Body of pancreas (tissue), 4 donors: ENCODE results near the gene FBXL20. TPM values are rescaled to one million over a fixed set of nuclear protein-coding genes. Genes with fewer than 3 reads are reported as not detected.
A peak's percentile ranks its signal among the peaks of the same experiment; 100 is the strongest.

Experiments
- ATAC-seq: fragments of 150-250 bp; one replicate; pipeline ENCODE4 v1.9.1; 2016
- DNase-seq, 4 donors: peaks; one replicate each; pipeline ENCODE4 v3.0.0-alpha.2; 2019
- H3K27ac ChIP-seq, 4 donors: fragments of 200-600 bp; sonication (generic); 1 replicate in 3 of 4; 2 replicates in 1 of 4; pipeline versions ENCODE4 v1.5.1 to v1.6.1; 2016 to 2019; ENCODE audit warnings: mild to moderate bottlenecking in 1 of 4, mixed read lengths in 1 of 4, moderate library complexity in 1 of 4
- H3K27me3 ChIP-seq, 2 donors: fragments of 200-600 bp; sonication (generic); one replicate each; pipeline ENCODE4 v1.6.0; 2016; ENCODE audit warnings: mild to moderate bottlenecking in 1 of 2
- H3K36me3 ChIP-seq, 2 donors: fragments of 200-600 bp; sonication (generic); replicated peaks in 1 of 2; 2 replicates each; pipeline ENCODE4 v1.5.1; 2016; ENCODE audit warnings: low read depth in 2 of 2; ENCODE audit not compliant: insufficient read depth in 1 of 2
- H3K4me1 ChIP-seq: fragments of 200-600 bp; sonication (generic); one replicate; pipeline ENCODE4 v1.6.0; 2016
- H3K4me3 ChIP-seq, 2 donors: fragments of 200-600 bp; sonication (generic); 1 replicate in 1 of 2; 2 replicates in 1 of 2; pipeline ENCODE4 v1.5.1; 2016 to 2019
- H3K9me3 ChIP-seq, 3 donors: fragments of 200-600 bp; sonication (generic); 1 replicate in 2 of 3; 2 replicates in 1 of 3; pipeline ENCODE4 v1.5.1; 2016
- CTCF ChIP-seq, 7 experiments: fragments of 450-650 bp in 4 of 7; fragments of 200-600 bp in 3 of 7; sonication (generic) in 3 of 7; IDR thresholded peaks; one replicate each; pipeline ENCODE4 v1.5.1; 2016 to 2019; ENCODE audit warnings: antibody characterized with exemption in 7 of 7
- POLR2A ChIP-seq, 3 donors: fragments of 450-650 bp; IDR thresholded peaks; one replicate each; pipeline ENCODE4 v1.6.1; 2016; ENCODE audit warnings: antibody characterized with exemption in 3 of 3, mild to moderate bottlenecking in 2 of 3
- WGBS, 2 donors: methylation state at CpG; one replicate each; pipeline ENCODE4 v1.1.5; 2017; 5-methylcytosine and 5-hydroxymethylcytosine counted together
- intact Hi-C: fragments of 100-400 bp; cut with DNase I; formaldehyde crosslinking; loops from one replicate; pipeline ENCODE4 v1.15.1; 2023
- total RNA-seq, 2 donors: library from RNA; depleted of rRNA; stranded (reverse); fragments of >200 nt; gene quantifications; one replicate each; pipeline ENCODE4 v1.1.0, GENCODE V29; 2016

The FBXL20 gene
- total RNA-seq, 2 donors from 2014 or later = 6.7 to 11.9 TPM

- peak in 1 of 4 donors; percentile 34 for DNase-seq
- Histone ChIP-seq H3K36me3 (peaks cover 5 to 14% of the 10 kb centered on the region in 2 donors), H3K9me3 (no peaks in the 10 kb centered on the region), H3K4me1 (peaks cover 12% of the 10 kb centered on the region), H3K27ac (no peak overlapping the region), H3K27me3 (peaks cover 0 to 7% of the 10 kb centered on the region in 2 donors), H3K4me3 (no peak overlapping the region)
- WGBS, 2 donors = 58 to 67% methylated on average over 4 to 8 of the region's 8 CpGs
- intact Hi-C loops = no loop called here
- TF ChIP-seq POLR2A (IDR thresholded peaks at IDR 0.05) (no peak), CTCF (IDR thresholded peaks at IDR 0.05) (no peak)
- no peak for ATAC-seq
These were observed 192.5 kb downstream of the FBXL20 start for GRCh38 chr17:39208893-39209292.

DNA sequence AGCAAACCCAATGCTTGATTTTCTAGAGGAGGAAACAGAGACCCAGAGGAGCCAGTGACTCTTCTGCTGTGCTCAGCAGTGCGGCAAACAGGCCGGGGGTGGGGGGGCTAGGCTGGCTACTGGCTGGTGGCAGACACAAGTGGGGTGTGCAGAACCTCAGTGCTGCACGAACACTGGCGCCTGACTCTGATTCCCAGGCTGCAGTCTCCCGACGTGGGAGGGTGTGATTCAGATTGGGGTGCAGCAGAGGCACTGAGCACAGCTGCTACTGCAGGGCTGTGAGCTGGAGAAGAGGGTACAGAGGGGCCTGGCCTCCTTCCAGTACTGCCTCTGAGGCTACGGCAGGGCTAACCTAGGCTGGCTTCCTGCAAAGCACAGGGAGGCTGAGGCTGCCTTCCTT, 193.3 kb downstream of the FBXL20 start:
- peaks cover 0 to 7% of the 10 kb centered on the region in 2 donors for H3K27me3 ChIP-seq
- peaks cover 13 to 20% of the 10 kb centered on the region in 2 donors for H3K36me3 ChIP-seq
- H3K4me3 ChIP-seq = no peak overlapping the region
- 60 to 100% methylated on average over 1 to 7 of the region's 7 CpGs for WGBS, 2 donors
- no peaks in the 10 kb centered on the region for H3K9me3 ChIP-seq
- TF ChIP-seq POLR2A (IDR thresholded peaks at IDR 0.05) (no peak), CTCF (IDR thresholded peaks at IDR 0.05) (no peak)
- H3K27ac ChIP-seq = no peak overlapping the region
- no peak for DNase-seq
- intact Hi-C loops = no loop called here
- H3K4me1 ChIP-seq = peaks cover 12% of the 10 kb centered on the region
- ATAC-seq = no peak

DNA sequence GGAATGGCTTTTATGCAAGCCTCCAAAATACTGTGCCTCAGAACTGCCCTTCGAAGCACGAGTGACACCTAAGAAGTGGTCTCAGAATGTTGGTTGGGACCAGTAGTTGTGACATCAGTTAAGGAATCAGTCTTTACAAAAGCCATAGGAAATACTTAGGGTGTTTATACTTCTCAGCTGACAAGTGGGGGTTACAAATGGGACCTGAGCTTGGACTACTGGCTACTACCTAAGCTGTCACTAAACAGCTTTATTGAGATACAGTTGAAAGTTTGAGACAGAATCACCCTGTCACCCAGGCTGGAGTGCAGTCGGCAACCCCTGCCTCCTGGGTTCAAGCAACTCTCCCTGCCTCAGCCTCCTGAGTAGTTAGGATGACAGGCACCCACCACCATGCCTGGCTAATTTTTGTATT, 196.3 kb downstream of the FBXL20 start:
- WGBS, 2 donors = 76 to 100% methylated on average over 1 to 3 of the region's 3 CpGs
- H3K27me3 ChIP-seq = peaks cover 0 to 7% of the 10 kb centered on the region in 2 donors
- no peaks in the 10 kb centered on the region for H3K9me3 ChIP-seq
- intact Hi-C loops = no loop called here
- no peak for DNase-seq
- no peak for ATAC-seq
- H3K27ac ChIP-seq = no peak overlapping the region
- no peak overlapping the region for H3K4me3 ChIP-seq
- peaks cover 18 to 32% of the 10 kb centered on the region in 2 donors for H3K36me3 ChIP-seq
- peaks cover 27% of the 10 kb centered on the region for H3K4me1 ChIP-seq
- TF ChIP-seq CTCF (IDR thresholded peaks at IDR 0.05) = no peak
- peak in 1 of 3 donors; percentile 14 for TF ChIP-seq POLR2A (IDR thresholded peaks at IDR 0.05)

DNA sequence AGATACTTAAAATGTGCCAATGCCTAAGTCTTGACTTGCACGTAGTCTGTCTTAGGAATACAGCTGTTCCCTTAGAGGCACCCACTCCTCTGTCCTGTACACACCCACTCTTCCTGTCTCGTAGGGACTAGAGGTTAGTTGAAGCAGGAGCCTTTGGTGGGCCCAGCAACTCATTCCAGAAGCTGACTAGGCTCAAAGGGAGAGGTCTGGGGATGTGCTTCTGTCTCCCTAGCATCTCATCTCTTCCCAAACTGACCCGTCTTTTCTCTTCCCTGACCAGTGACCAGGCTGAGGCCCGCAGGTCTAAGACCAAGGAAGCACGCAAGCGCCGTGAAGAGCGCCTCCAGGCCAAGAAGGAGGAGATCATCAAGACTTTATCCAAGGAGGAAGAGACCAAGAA, 197.2 kb downstream of the FBXL20 start:
- no peak overlapping the region for H3K27ac ChIP-seq

More for the DNA sequence above, 197.2 kb downstream of the FBXL20 start:
- intact Hi-C loops = no loop called here
- DNase-seq (no peak), ATAC-seq (no peak)
- Histone ChIP-seq H3K9me3 (no peaks in the 10 kb centered on the region), H3K4me3 (no peak overlapping the region), H3K36me3 (peaks cover 18 to 32% of the 10 kb centered on the region in 2 donors), H3K4me1 (peaks cover 22% of the 10 kb centered on the region), H3K27me3 (no peaks in the 10 kb centered on the region)
- WGBS, 2 donors = 79 to 90% methylated on average over 8 of the region's 8 CpGs
- TF ChIP-seq POLR2A (IDR thresholded peaks at IDR 0.05) (no peak), CTCF (IDR thresholded peaks at IDR 0.05) (no peak)

Other genes with a start within 250 kb of the FBXL20 start
- gene PLXDC1, start 250.0 kb downstream of the FBXL20 start, total RNA-seq = 1 to 10 TPM in 1 of 2 donors, not detected in 1; 6.5 TPM
- gene ARL5C, start 235.5 kb downstream of the FBXL20 start, total RNA-seq = under 1 TPM in 1 of 2 donors, not detected in 1; 0.26 TPM
- 1 to 10 TPM; 2.3 TPM for gene CACNB1, start 204.0 kb downstream of the FBXL20 start, total RNA-seq
- 1,000 to 10,000 TPM; 1,534 to 2,029 TPM for gene RPL19, start 201.3 kb downstream of the FBXL20 start, total RNA-seq
- not detected for gene STAC2, start 175.7 kb downstream of the FBXL20 start, total RNA-seq
- gene MED1, start 49.6 kb upstream of the FBXL20 start, total RNA-seq = 1 to 10 TPM; 9.2 to 9.3 TPM
- gene CDK12, start 59.9 kb upstream of the FBXL20 start, total RNA-seq = 10 to 100 TPM; 17.4 to 25.1 TPM
- not detected for gene NEUROD2, start 206.3 kb upstream of the FBXL20 start, total RNA-seq
- 10 to 100 TPM; 38.4 to 75.8 TPM for gene PPP1R1B, start 225.3 kb upstream of the FBXL20 start, total RNA-seq
- gene STARD3, start 235.5 kb upstream of the FBXL20 start, total RNA-seq = 10 to 100 TPM; 30.1 to 63.9 TPM